GM21619 (cell line): ENCODE results near the gene DNAJB1.
"Not testable (repeated sequence)": the region's sequence is repeated elsewhere in the genome, so short reads cannot be mapped to it uniquely, and the experiment has no call there.

Experiments
- ATAC-seq: cut with Tn5 transposase; IDR thresholded peaks from one replicate; pipeline ENCODE4 v1.9.1; 2021; ENCODE audit not compliant: unreplicated experiment

Gene DNAJB1

DNA sequence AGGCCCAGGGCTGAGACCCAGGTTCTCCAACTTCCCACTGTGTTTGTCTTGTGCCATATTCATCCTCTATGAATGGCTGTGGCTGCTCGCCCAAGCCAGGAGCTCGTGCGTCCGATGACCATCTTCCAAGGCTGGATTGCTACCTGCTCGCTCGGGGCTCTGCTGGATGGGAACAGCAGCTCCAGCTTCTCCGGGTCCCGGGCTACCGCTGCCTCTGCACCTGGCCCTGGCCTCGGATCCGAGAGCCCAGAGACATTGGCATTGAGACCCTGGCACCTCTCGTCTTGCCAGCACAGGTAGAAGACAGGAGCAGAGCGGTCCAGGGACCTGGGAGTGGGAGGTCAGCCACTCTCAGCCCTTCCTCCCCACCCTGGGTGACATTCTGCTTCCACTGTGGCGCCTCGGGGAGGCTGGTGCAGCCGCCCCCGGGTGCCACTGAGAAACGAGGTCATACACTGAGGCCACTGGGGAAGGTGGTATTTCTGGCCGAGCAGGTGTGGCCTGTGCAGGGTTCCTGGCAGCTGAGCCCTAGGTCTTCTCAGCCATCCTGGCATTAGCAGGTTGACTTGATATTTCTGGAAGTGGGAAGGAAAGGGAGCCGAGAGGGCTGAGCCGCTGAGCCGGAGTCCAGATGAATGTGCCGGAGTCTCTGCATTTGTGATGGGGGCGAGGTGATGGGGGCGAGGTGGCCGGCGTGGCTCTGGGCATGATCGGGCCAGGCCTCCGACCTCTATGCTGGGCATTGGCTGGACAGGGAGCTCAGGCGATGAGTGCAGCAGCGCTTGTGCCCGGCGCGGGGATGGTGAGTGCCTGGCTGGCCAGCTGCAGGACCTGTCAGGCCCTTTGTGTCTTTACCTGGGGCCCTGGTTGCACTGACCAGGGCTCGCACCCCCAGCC, 35.1 kb upstream of the DNAJB1 start:
- ATAC-seq = no peak

DNA sequence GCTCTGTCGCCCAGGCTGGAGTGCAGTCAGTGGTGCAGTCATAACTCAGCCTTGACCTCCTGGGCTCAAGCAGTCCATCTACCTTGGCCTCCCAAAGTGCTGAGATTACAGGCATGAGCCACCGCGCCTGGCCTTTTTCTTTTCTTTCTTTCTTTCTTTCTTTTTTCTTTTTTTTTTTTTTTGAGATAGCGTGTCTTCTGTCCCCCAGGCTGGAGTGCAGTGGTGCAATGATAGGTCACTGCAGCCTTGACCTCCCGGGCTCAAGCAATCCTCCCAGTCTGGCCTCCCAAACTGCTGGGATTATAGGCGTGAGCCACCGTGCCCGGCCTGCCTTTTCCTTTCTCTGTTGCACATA, 33.8 kb upstream of the DNAJB1 start:
- ATAC-seq = not testable (repeated sequence)

DNA sequence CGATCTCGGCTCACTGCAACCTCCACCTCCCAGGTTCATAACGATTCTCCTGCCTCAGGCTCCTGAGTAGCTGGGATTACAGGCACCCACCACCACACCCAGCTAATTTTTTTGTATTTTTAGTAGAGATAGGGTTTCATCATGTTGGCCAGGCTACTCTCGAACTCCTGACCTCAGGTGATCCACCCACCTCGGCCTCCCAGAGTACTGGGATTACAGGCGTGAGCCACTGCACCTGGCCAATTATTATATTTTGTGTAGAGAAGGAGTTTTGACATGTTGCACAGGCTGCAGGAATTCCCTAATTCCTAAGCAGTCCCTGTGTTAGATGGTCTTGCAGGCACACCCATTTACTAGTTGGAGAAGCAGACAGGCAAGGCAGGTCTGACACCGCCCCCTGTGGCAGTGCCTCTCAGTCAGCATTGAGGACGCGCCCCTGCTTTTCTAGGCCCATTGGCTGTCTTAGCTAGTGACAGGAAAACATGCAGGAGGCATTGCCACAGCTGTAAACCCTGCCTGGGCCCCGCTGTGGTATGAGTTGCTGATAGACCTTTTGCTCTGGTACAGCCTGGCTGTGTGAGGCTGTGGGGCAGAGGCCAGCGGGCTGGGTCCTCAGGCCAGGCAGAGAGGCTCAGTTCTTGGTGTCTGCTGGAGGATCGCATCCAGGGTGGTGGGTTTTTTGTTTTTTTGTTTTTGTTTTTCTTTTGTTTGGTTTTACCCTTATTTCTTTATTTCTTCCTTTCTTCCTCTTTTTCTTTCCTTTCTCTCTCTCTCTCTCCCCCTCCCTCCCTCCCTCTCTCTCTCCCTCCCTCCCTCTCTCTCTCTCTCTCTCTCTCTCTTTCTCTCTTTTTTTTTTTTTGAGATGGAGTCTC, 33.2 kb upstream of the DNAJB1 start:
- ATAC-seq = not testable (repeated sequence)

DNA sequence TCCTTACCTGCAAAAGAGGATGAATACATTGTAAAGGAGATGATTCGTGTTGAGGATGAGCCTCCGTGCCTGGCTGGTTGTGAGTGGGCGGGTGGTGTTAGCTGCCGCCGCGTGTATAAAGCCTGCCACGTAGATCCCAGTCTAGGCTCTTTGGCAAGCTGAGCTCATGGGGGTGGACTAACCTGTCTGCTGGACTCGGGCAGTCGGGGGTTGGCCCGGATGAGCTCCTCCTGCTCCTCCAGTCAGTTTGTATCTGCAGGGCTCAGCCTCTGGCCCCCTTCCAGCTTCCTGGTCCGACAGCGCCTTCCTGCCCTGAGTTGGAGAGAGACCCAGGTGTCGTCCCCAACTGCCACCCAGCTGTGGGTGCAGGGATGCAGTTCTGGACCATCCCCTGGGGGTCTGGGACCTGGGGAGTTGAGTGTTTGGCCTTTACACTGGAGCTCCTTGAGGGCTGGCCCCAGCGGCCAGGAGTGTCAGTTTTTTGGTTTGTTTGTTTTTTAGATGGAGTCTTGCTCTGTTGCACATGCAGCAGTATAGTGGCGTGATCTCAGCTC, 32.1 kb upstream of the DNAJB1 start:
- ATAC-seq = no peak

DNA sequence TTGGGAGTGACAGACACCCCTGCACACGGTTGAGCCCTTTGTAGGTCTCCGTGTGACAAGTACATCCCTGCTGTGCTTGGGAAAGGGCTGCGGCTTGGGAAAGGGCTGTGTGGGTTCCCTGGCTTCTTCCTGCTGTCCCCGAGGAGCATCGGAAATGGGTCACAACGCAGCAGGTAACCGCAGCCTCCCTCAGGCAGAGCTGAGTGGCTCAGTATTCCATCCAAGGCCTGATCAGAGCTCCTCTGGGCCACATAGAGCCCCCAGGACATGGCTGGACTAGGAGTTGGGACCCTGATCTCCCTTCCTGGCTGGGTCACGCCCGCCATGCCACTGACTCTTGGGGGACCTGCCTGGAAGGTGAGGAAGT, 27.5 kb upstream of the DNAJB1 start:
- no peak for ATAC-seq

GRCh38 chr19:14544977-14545715, 26.9 kb upstream of the DNAJB1 start:
- no peak for ATAC-seq

- ATAC-seq = no peak
Observed at GRCh38 chr19:14544047-14544446, 25.9 kb upstream of the DNAJB1 start.

DNA sequence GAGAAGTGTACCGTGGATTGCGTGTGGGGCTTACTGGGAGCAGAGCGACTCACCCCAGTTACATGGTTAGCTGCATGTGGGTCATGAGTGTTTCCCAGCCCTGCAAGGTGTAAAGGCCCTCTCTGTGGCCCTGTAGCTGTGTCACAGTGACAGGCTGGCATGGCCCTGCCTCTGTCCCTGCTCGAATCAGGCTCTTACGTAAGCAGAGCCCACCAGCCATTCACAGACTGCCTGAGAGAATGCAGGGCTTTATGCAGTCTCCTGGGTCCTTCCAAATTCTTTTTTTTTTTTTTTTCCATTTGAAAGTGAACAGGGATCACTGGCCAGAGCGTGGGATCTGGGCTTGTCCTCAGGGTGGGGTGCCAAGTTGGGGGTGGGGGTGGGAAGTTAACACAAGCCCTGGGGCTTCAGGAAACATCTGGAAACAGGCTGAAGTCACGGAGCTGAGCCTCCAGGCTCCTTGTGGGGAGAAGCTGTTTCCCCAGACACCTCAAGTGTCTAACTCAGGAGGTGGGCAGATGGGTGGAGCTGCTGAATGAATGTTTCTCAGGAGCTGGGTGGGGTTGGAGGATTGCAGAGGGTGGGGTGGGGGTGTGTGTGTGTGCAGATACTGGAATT, 24.6 kb upstream of the DNAJB1 start:
- ATAC-seq = no peak

GRCh38 chr19:14541979-14542378, 23.8 kb upstream of the DNAJB1 start:
- not testable (repeated sequence) for ATAC-seq

- no peak for ATAC-seq
Observed at GRCh38 chr19:14540741-14541525, 22.7 kb upstream of the DNAJB1 start.

DNA sequence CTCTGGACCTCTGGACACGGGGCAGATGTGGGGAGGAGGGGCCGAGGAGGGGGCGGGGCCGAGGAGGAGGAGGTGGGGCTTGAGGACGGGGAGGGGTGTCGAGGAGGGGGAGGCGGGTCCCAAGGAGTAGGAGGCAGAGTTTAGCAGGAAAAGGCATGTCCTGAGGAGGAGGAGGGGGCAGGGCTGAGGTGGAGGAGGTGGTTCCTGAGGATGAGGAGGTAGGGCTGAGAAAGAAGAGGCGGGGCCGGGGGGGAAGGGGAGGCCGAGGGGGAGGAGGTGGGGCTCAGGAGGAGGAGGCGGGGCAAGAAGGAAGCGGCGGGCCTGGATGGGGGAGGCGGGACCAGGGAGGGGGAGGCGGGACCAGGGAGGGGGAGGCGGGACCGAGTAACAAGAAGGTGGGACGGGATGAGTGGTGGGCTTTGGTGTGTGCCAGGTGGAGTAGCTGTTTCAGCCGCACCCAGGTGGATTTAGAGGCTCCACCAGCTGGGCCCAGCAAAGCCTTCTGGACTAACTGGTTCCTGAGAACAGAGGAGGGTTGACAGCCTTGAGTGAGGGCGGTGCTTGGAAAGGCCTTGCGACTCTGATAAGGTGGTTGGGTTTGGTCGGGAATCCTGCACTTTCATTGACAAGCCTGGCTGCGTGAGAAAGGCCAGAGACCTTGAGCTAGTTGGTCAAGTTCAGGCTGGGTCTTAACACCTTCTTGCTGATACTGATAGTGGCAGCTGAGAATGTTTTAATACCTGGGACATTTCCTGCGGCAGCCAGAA, 18.9 kb upstream of the DNAJB1 start:
- ATAC-seq = no peak

DNA sequence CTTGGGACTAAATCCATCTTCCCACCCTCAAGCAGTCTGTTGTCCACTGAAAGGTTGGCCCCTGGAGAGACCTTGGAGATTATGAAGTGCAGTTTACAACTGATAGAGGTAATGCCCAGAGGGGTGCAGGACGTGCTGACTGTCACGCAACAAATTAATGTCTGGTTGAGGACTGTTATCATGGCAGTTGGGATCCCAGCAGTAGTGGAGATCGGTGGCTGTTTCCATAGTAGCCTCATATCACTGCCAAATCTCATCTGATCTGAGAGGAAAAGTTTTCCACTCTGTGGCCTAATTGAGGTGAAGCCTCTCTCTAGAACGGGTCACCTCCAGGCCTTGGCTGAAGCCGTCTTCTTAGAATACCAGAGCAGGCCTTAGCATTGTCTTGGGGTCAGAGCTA, 15.3 kb upstream of the DNAJB1 start:
- no peak for ATAC-seq

DNA sequence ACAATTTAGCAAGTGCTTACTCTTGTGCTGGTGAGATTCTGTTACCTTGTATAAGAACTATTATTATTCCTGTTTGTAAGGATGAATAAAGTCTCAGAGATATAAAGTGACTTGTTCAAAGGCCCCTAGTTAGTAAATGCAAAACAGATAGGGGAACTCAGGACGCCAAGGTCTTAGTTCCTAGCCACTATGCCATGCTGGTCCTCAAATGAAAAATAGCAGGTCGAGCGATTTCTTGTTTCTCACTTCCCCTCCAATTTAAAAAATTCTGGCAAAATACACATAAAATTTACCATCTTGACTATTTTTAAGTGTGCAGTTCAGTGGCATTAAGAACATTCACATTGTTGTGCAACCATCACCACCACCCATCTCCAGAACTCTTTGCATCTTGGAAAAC, 12.3 kb upstream of the DNAJB1 start:
- no peak for ATAC-seq

DNA sequence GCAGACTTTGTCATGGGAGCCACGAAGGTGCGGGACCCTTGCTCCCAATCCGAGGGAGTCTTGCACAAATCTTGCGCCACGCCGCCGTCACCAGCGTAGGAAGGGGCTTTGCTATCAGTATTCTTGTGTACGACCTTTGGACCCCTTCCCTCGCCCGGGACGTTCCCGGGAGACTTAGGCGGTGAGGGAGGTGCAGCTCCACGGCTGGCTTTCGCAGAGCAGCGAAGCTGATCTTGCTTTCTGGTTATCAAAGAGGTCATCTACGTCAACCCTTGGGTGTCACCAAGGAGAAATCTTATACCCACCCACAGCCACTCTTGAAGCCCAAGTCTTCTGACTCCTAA, 11.8 kb upstream of the DNAJB1 start:
- no peak for ATAC-seq

DNA sequence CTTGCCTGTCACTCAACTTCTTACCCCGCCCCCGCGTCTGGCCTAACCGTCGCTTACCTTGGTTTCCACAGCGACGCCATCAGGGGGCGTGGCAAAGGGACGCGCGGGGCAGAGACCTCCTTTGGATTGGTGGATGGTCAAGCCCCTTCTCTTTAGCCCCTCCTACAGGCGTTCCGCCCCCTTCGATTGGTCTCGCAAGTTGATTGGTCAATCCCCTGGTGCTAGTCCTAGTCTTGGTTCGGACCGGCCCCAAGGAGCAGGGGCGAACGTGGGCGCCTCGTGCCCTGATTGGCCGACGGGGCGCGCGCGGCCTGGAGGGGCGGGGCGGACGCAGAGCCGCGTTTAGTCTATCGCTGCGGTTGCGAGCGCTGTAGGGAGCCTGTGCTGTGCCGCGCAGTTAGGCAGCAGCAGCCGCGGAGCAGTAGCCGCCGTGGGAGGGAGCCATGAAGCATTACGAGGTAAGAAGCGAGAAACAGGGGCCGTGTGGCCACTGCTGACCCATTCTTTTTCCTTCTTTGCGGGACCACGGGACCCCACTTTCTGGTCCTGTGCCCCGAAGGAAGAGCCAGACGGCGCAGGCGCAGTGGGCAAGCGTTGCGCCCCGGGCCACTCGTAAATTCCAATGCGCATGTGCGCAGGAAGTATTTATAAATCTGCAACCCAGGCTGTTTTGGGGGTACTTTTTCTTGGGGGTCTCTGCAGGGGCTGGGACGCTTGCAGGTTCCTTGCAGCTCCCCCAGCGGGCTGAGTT, 11.2 kb upstream of the DNAJB1 start, which contains the start of gene TECR:
Gene TECR, plus strand, starts transcription at position 341 of the 751 bp plus-strand sequence. Its CDS starts 103 bp downstream, at position 444.
- ATAC-seq = peak; percentile 93

- no peak for ATAC-seq
Observed at GRCh38 chr19:14528419-14529253, 10.4 kb upstream of the DNAJB1 start.

- no peak for ATAC-seq
Observed at GRCh38 chr19:14526423-14526822, 8.2 kb upstream of the DNAJB1 start.

- no peak for ATAC-seq
Observed at GRCh38 chr19:14525729-14526128, 7.5 kb upstream of the DNAJB1 start.
